ENCODE results near the gene KRT74. TPM values are rescaled to one million over a fixed set of nuclear protein-coding genes. Genes with fewer than 3 reads are reported as not detected.

KRT74 gene
- polyA plus RNA-seq, 1 donor (not counting 4 experiments of a cell fraction or from before 2014, with no cell fraction given) = 0.17 TPM

DNA sequence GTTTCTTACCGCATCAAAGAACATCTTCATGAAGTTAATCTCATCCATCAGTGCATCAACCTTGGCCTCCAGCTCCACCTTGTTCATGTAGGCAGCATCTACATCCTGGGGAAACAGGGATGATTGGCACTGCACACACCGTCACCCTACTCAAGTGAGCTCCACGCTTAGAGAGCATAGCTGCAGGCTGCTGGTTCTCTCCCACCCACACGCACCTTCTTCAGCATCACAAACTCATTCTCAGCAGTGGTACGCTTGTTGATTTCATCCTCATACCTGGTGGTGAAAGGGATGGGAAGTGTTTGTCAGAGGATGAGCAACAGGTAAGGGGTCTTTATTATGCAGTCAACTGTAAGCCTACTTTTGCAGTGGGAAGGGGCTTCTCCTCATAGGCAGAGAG lies 55.8 kb downstream of the KRT74 start:
- Histone ChIP-seq H3K9me3 (ENCODE audit: control insufficient read depth, low read depth, low read length) (no peaks in the 10 kb centered on the region), H3K79me2 (ENCODE audit: control insufficient read depth, insufficient read depth, low read length) (peaks cover 22% of the 10 kb centered on the region), H3K4me1 (ENCODE audit: control insufficient read depth, extremely low read depth, insufficient read depth, low read length) (peaks cover 47% of the 10 kb centered on the region), H3K4me2 (ENCODE audit: control insufficient read depth, extremely low read depth, insufficient read depth, low read depth, low read length) (peak overlapping the region; percentile 96), H3K36me3 (ENCODE audit: control insufficient read depth in 2 of 2, extremely low read depth in 1 of 2, insufficient read depth in 2 of 2, low read length in 2 of 2) (peaks cover 22 to 45% of the 10 kb centered on the region in 2 experiments), H3K27ac (ENCODE audit: control insufficient read depth, insufficient read depth, low read length) (peak overlapping the region; percentile 98), H3K9ac (ENCODE audit: control insufficient read depth, extremely low read depth, insufficient read depth, low read length) (peak overlapping the region; percentile 92), H3K4me3 (ENCODE audit: control insufficient read depth in 2 of 3, extremely low read depth in 1 of 3, insufficient read depth in 2 of 3, low read depth in 1 of 3, low read length in 3 of 3) (peak overlapping the region; percentile 49 to 96 (median 87)), H2AFZ (ENCODE audit: control insufficient read depth, low read length) (no peak overlapping the region), H3K9me1 (ENCODE audit: control insufficient read depth, extremely low read depth, insufficient read depth, low read length) (no peaks in the 10 kb centered on the region), H4K20me1 (ENCODE audit: control insufficient read depth, extremely low read depth, insufficient read depth, low read length) (peaks cover 45% of the 10 kb centered on the region), H3K27me3 (ENCODE audit: control insufficient read depth, extremely low read depth, insufficient read depth, low read length) (no peaks in the 10 kb centered on the region)
- TF ChIP-seq, protein P1, sequence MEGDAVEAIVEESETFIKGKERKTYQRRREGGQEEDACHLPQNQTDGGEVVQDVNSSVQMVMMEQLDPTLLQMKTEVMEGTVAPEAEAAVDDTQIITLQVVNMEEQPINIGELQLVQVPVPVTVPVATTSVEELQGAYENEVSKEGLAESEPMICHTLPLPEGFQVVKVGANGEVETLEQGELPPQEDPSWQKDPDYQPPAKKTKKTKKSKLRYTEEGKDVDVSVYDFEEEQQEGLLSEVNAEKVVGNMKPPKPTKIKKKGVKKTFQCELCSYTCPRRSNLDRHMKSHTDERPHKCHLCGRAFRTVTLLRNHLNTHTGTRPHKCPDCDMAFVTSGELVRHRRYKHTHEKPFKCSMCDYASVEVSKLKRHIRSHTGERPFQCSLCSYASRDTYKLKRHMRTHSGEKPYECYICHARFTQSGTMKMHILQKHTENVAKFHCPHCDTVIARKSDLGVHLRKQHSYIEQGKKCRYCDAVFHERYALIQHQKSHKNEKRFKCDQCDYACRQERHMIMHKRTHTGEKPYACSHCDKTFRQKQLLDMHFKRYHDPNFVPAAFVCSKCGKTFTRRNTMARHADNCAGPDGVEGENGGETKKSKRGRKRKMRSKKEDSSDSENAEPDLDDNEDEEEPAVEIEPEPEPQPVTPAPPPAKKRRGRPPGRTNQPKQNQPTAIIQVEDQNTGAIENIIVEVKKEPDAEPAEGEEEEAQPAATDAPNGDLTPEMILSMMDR (optimal IDR thresholded peaks at IDR 0.05 in 1 of 3, IDR thresholded peaks at IDR 0.05 in 1 of 3, conservative IDR thresholded peaks at IDR 0.05 in 1 of 3; ENCODE audit: extremely low read depth in 1 of 3, insufficient read depth in 2 of 3, low read length in 3 of 3) = no peak
- no peak for TF ChIP-seq EZH2 (IDR thresholded peaks at IDR 0.05; ENCODE audit: low read length)
- FAIRE-seq (peak; percentile 77), DNase-seq (ENCODE audit: low read depth, low spot score) (peak; percentile 59)
- dilution Hi-C loops (cut with MboI; ENCODE audit: extremely low pct_ligation_motif_present, low sequenced_read_pairs) = no loop called here

DNA sequence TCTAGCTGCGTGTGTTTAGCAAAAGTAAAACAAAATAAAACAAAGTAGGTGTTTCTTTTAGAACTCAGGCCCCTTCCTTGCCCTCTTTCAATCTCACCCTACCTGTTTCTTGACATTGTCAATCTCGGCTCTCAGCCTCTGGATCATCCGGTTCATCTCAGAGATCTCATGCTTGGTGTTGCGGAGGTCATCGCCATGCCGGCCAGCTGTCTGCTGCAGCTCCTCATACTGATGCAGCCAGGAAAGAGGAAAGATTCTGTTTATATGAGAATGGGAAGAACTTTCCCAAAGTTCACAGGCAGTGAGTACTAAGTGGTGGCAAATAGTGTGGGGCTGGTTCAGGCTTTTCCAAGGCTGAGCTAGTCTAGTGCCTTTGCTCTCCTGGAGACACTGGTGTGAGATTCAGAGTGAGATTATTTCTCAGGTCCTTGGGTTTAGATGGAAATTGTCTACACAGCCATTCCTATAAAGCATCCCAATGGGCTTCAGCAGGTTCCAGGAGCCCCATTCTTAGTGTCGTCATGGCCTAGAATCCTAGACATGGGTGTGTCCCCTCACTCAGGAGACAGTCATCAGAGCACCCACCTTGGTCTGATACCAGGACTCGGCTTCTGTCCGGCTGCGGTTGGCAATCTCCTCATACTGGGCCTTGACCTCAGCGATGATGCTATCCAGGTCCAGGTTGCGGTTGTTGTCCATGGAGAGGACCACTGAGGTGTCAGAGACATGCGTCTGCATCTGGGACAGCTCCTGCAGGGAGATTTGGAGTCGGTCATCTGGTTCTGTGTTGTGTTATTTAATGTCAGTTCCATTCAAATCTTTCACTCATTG lies 56.4 kb downstream of the KRT74 start:
- Histone ChIP-seq H3K9me1 (ENCODE audit: control insufficient read depth, extremely low read depth, insufficient read depth, low read length) (no peaks in the 10 kb centered on the region), H4K20me1 (ENCODE audit: control insufficient read depth, extremely low read depth, insufficient read depth, low read length) (peaks cover 45% of the 10 kb centered on the region), H3K4me2 (ENCODE audit: control insufficient read depth, extremely low read depth, insufficient read depth, low read depth, low read length) (peak overlapping the region; percentile 96), H3K27me3 (ENCODE audit: control insufficient read depth, extremely low read depth, insufficient read depth, low read length) (no peaks in the 10 kb centered on the region), H3K4me3 (ENCODE audit: control insufficient read depth in 2 of 3, extremely low read depth in 1 of 3, insufficient read depth in 2 of 3, low read depth in 1 of 3, low read length in 3 of 3) (peak overlapping the region; percentile 49 to 96 (median 87)), H3K4me1 (ENCODE audit: control insufficient read depth, extremely low read depth, insufficient read depth, low read length) (peaks cover 41% of the 10 kb centered on the region), H2AFZ (ENCODE audit: control insufficient read depth, low read length) (no peak overlapping the region), H3K9me3 (ENCODE audit: control insufficient read depth, low read depth, low read length) (no peaks in the 10 kb centered on the region), H3K27ac (ENCODE audit: control insufficient read depth, insufficient read depth, low read length) (peak overlapping the region; percentile 98), H3K9ac (ENCODE audit: control insufficient read depth, extremely low read depth, insufficient read depth, low read length) (peak overlapping the region; percentile 92), H3K79me2 (ENCODE audit: control insufficient read depth, insufficient read depth, low read length) (peaks cover 22% of the 10 kb centered on the region), H3K36me3 (ENCODE audit: control insufficient read depth in 2 of 2, extremely low read depth in 1 of 2, insufficient read depth in 2 of 2, low read length in 2 of 2) (peaks cover 22 to 45% of the 10 kb centered on the region in 2 experiments)
- TF ChIP-seq EZH2 (IDR thresholded peaks at IDR 0.05; ENCODE audit: low read length) = no peak
- TF ChIP-seq, protein P1 (optimal IDR thresholded peaks at IDR 0.05 in 1 of 3, IDR thresholded peaks at IDR 0.05 in 1 of 3, conservative IDR thresholded peaks at IDR 0.05 in 1 of 3; ENCODE audit: extremely low read depth in 1 of 3, insufficient read depth in 2 of 3, low read length in 3 of 3) = no peak
- dilution Hi-C loops (cut with MboI; ENCODE audit: extremely low pct_ligation_motif_present, low sequenced_read_pairs) = no loop called here
- peak; percentile 66 for DNase-seq (ENCODE audit: low read depth, low spot score)
- FAIRE-seq = peak; percentile 90
